T-helper 2 cell (primary cell): ENCODE results near the gene ZNF319.
A peak's percentile ranks its signal among the peaks of the same experiment; 100 is the strongest.
"Not testable (repeated sequence)": the region's sequence is repeated elsewhere in the genome, so short reads cannot be mapped to it uniquely, and the experiment has no call there.

ENCODE experiments used
- DNase-seq, 5 experiments: peaks; one replicate each; pipeline versions ENCODE4 v3.0.0 to v3.0.0-alpha.2; 2012 to 2022

Gene ZNF319

GRCh38 chr16:57996406-57997175, 3.9 kb downstream of the ZNF319 start:
- DNase-seq: no peak

GRCh38 chr16:57995721-57996405, 4.6 kb downstream of the ZNF319 start:
- no peak for DNase-seq

- peak in 4 of 5 experiments; percentile 15 to 57 (median 31) for DNase-seq
Observed at GRCh38 chr16:57994778-57995177, 5.7 kb downstream of the ZNF319 start.

- no peak for DNase-seq
Observed at GRCh38 chr16:57994361-57994760, 6.1 kb downstream of the ZNF319 start.

GRCh38 chr16:57993897-57994296, 6.6 kb downstream of the ZNF319 start:
- no peak for DNase-seq

GRCh38 chr16:57993438-57993837, 7.0 kb downstream of the ZNF319 start:
- no peak for DNase-seq

GRCh38 chr16:57992084-57992483, 8.4 kb downstream of the ZNF319 start:
- DNase-seq: no peak

- no peak for DNase-seq
Observed at GRCh38 chr16:57991551-57992059, 8.9 kb downstream of the ZNF319 start.

GRCh38 chr16:57988929-57989328, 11.5 kb downstream of the ZNF319 start:
- no peak for DNase-seq

- no peak for DNase-seq
Observed at GRCh38 chr16:57987441-57988177, 12.9 kb downstream of the ZNF319 start.

- DNase-seq: no peak
Observed at GRCh38 chr16:57986196-57986595, 14.3 kb downstream of the ZNF319 start.

GRCh38 chr16:57985204-57986181, 15.0 kb downstream of the ZNF319 start:
- peak in 1 of 5 experiments; percentile 23 for DNase-seq

GRCh38 chr16:57984443-57985203, 15.8 kb downstream of the ZNF319 start:
- peak; percentile 84 to 92 (median 89) for DNase-seq

- no peak for DNase-seq
Observed at GRCh38 chr16:57982385-57982784, 18.1 kb downstream of the ZNF319 start.

GRCh38 chr16:57981636-57982035, 18.8 kb downstream of the ZNF319 start:
- no peak for DNase-seq

- no peak for DNase-seq
Observed at GRCh38 chr16:57979006-57979585, 21.4 kb downstream of the ZNF319 start.

- not testable (repeated sequence) for DNase-seq
Observed at GRCh38 chr16:57978070-57978465, 22.4 kb downstream of the ZNF319 start.

- no peak for DNase-seq
Observed at GRCh38 chr16:57977418-57978069, 22.9 kb downstream of the ZNF319 start.

GRCh38 chr16:57976331-57976796, 24.1 kb downstream of the ZNF319 start:
- no peak for DNase-seq

GRCh38 chr16:57972306-57972705, 28.2 kb downstream of the ZNF319 start:
- no peak for DNase-seq
